C4-2B (cell line): ENCODE results near the gene ZC2HC1C.

ENCODE experiments used
- ZFX ChIP-seq: fragments of 450-650 bp; IDR thresholded peaks from 2 replicates; pipeline ENCODE4 v1.6.1; 2017
- TF ChIP-seq, protein P1 (sequence below): fragments of 450-650 bp; conservative IDR thresholded peaks from 2 replicates; pipeline ENCODE4 v1.5.1; 2017; ENCODE audit warnings: mild to moderate bottlenecking

DNA sequence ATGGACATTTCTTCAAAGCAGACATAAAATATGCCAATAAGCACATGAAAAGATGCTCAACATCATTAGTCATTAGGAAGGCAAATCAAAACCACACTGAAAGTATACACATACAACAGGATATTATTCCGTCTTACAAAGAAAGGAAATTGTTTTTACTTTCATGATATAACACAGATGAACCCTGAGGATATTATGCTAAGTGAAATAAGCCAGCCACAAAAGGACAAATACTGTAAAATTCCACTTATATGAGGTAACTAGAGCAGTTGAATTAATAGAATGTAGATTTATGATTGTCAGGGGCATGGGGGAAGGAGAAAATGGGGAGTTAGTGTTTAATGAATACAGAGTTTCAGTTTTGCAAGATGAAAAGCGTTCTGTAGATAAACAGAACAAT, 9.8 kb upstream of the ZC2HC1C start:
- TF ChIP-seq, protein P1, sequence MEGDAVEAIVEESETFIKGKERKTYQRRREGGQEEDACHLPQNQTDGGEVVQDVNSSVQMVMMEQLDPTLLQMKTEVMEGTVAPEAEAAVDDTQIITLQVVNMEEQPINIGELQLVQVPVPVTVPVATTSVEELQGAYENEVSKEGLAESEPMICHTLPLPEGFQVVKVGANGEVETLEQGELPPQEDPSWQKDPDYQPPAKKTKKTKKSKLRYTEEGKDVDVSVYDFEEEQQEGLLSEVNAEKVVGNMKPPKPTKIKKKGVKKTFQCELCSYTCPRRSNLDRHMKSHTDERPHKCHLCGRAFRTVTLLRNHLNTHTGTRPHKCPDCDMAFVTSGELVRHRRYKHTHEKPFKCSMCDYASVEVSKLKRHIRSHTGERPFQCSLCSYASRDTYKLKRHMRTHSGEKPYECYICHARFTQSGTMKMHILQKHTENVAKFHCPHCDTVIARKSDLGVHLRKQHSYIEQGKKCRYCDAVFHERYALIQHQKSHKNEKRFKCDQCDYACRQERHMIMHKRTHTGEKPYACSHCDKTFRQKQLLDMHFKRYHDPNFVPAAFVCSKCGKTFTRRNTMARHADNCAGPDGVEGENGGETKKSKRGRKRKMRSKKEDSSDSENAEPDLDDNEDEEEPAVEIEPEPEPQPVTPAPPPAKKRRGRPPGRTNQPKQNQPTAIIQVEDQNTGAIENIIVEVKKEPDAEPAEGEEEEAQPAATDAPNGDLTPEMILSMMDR, result no peak
- no peak for TF ChIP-seq ZFX
